ENCODE measurements around the gene PRKCSH. TPM values are rescaled to one million over a fixed set of nuclear protein-coding genes. Genes with fewer than 3 reads are reported as not detected.
"Not testable (repeated sequence)": the region's sequence is repeated elsewhere in the genome, so short reads cannot be mapped to it uniquely, and the experiment has no call there.

Gene PRKCSH
- total RNA-seq, 1 experiment from 2014 or later, result 110 TPM

GRCh38 chr19:11463391-11463790 is 28.0 kb downstream of the PRKCSH start:
- Histone ChIP-seq H3K27me3 (replicated peaks) (no peaks in the 10 kb centered on the region), H3K9me3 (replicated peaks) (no peaks in the 10 kb centered on the region), H3K4me3 (no peak overlapping the region), H3K27ac (no peak overlapping the region), H3K4me1 (replicated peaks) (no peaks in the 10 kb centered on the region), H3K36me3 (no peaks in the 10 kb centered on the region)
- no peak for DNase-seq (ENCODE audit: low read depth in 1 of 2, low spot score in 2 of 2)

DNA sequence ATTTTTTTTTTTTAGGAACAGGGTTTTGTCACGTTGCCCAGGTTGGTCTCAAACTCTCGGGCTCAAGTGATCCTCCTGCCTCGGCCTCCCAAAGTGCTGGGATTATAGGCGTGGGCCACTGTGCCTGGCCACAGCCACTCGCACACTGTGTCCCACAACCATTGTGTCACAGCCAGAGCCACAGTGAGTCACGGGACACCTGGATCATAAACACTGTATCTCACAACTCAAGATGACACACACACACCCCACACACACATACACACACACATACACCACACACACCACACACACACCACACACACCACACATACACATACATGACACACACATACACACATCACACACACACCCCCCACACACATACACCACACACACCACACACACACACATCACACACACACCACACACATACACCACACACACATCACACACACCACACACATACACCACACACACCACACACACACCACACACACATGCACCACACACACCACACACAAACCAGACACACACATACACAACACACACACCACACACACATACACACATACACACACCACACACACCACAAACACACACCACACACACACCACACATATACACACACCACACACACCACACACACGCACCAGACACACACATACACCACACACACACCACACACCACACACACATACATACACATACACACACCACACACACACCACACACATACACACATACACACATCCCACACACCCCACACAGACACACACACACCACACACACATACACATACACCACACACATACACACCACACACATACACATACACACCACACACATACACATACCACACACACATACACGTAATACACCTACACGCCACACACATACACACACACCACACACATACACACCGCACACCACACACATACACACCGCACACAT is 29.2 kb downstream of the PRKCSH start:
- Histone ChIP-seq H3K27ac (no peak overlapping the region), H3K36me3 (no peaks in the 10 kb centered on the region), H3K27me3 (replicated peaks) (no peaks in the 10 kb centered on the region), H3K4me1 (replicated peaks) (no peaks in the 10 kb centered on the region), H3K4me3 (no peak overlapping the region), H3K9me3 (replicated peaks) (no peaks in the 10 kb centered on the region)
- no peak for DNase-seq (ENCODE audit: low read depth in 1 of 2, low spot score in 2 of 2)

DNA sequence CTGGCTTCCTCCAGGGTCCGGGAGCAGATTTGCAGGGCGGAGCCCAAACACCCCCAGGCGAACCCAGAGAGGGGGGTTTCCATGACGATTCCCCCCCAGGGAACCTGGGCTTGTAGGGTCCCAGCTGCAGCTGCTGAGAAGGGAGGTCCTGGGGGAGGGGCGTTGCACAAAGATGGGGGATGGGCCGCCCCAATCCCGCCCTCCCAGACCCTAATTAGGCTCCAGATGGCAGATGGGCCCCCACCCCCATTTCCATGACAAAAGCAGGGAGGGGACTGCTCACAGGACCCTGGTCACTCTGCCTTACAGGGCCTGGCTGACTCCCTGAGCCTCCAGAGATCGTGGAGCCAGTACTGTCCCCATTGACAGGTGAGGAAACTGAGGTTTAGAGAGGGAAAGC is 30.2 kb downstream of the PRKCSH start:
- Histone ChIP-seq H3K27me3 (replicated peaks) (no peaks in the 10 kb centered on the region), H3K9me3 (replicated peaks) (no peaks in the 10 kb centered on the region), H3K4me3 (no peak overlapping the region), H3K4me1 (replicated peaks) (no peaks in the 10 kb centered on the region), H3K36me3 (no peaks in the 10 kb centered on the region), H3K27ac (no peak overlapping the region)
- no peak for DNase-seq (ENCODE audit: low read depth in 1 of 2, low spot score in 2 of 2)

DNA sequence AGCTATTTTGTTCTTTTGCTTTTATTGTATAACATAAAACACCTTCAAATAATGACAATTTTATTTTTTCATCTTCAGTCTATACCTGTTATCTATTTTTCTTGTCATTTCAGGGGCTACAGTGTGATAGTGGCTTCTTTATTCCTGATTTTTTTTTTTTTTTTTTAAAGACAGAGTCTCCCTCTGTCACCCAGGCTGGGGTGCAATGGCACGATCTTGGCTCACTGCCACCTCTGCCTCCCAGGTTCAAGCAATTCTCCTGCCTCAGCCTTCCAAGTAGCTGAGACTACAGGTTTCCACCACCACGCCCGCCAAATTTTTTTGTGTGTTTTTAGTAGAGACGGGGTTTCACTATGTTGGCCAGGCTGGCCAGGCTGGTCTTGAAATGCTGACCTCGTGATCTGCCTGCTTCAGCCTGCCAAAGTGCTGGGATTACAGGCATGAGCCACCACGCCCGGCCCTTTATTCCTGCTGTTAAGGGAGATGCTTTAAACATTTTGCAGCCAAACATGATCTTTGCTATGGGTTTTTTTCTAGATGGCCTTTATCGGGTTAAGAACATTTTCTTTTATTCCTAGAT is 32.9 kb downstream of the PRKCSH start:
- not testable (repeated sequence) for H3K4me3 ChIP-seq; H3K4me1 ChIP-seq (replicated peaks); H3K27me3 ChIP-seq (replicated peaks); DNase-seq (ENCODE audit: low read depth in 1 of 2, low spot score in 2 of 2); H3K36me3 ChIP-seq; H3K9me3 ChIP-seq (replicated peaks); H3K27ac ChIP-seq

DNA sequence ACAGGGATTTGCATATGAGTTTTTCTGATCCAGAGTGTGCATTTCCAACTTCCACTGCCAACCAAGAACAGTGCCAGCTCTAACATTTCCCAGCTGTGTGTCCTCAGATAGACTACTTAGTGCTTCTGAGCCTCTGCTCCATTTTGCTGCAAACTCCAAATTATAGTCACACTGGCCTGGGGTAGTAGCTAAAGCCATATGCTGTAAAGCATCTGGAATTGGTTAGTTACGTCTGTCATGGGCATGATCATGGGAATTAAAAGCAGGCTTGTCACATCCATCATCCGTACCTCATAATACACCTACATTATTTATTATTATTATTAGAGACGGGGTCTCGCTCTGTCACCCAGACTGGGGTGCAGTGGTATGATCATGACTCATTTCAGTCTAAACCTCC is 38.3 kb downstream of the PRKCSH start:
- no peak overlapping the region for H3K4me3 ChIP-seq
- H3K27ac ChIP-seq, result no peak overlapping the region
- H3K9me3 ChIP-seq (replicated peaks), result no peaks in the 10 kb centered on the region
- no peaks in the 10 kb centered on the region for H3K36me3 ChIP-seq
- no peak for DNase-seq (ENCODE audit: low read depth in 1 of 2, low spot score in 2 of 2)
- no peaks in the 10 kb centered on the region for H3K4me1 ChIP-seq (replicated peaks)
- peaks cover 4% of the 10 kb centered on the region; the same call in 1 of the 2 replicates for H3K27me3 ChIP-seq (replicated peaks)

DNA sequence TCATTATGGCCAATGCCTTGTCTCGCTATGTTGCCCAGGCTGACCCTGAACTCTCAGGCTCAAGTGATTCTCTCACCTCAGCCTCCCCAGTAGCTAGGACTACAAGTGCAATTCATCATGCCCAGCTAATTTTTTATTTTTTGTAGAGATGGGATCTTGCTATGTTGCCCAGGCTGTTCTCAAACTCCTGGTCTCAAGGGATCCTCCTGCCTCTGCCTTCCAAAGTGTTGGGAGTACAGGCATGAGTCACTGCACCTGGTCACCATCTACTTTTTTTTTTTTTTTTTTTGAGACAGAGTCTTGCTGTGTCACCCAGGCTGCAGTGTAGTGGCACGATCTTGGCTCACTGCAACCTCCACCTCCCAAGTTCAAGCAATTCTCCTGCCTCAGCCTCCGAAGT is 39.9 kb downstream of the PRKCSH start:
- peaks cover 20% of the 10 kb centered on the region for H3K27me3 ChIP-seq (replicated peaks)
- H3K27ac ChIP-seq; H3K9me3 ChIP-seq (replicated peaks); H3K4me3 ChIP-seq; DNase-seq (ENCODE audit: low read depth in 1 of 2, low spot score in 2 of 2); H3K4me1 ChIP-seq (replicated peaks); H3K36me3 ChIP-seq: not testable (repeated sequence)

- Histone ChIP-seq H3K27me3 (replicated peaks) (peaks cover 24% of the 10 kb centered on the region), H3K4me3 (no peak overlapping the region), H3K36me3 (no peaks in the 10 kb centered on the region), H3K4me1 (replicated peaks) (0 out of 2 replicates have a peak, but pooled peaks cover 7% of the 10 kb centered on the region), H3K27ac (no peak overlapping the region), H3K9me3 (replicated peaks) (0 out of 2 replicates have a peak, but pooled peaks cover 4% of the 10 kb centered on the region)
- no peak for DNase-seq (ENCODE audit: low read depth in 1 of 2, low spot score in 2 of 2)
Measured at GRCh38 chr19:11475861-11476260, 40.4 kb downstream of the PRKCSH start.

GRCh38 chr19:11478167-11479089 is 43.0 kb downstream of the PRKCSH start:
- Histone ChIP-seq H3K27ac (no peak overlapping the region), H3K36me3 (0 out of 2 replicates have a peak, but pooled peaks cover 3% of the 10 kb centered on the region), H3K4me1 (replicated peaks) (peaks cover 20% of the 10 kb centered on the region), H3K27me3 (replicated peaks) (peaks cover 42% of the 10 kb centered on the region), H3K4me3 (no peak overlapping the region), H3K9me3 (replicated peaks) (peaks cover 10% of the 10 kb centered on the region)
- no peak for DNase-seq (ENCODE audit: low read depth in 1 of 2, low spot score in 2 of 2)

- peaks cover 10% of the 10 kb centered on the region for H3K9me3 ChIP-seq (replicated peaks)
- no peak overlapping the region for H3K4me3 ChIP-seq
- H3K36me3 ChIP-seq, result 0 out of 2 replicates have a peak, but pooled peaks cover 3% of the 10 kb centered on the region
- peaks cover 42% of the 10 kb centered on the region for H3K27me3 ChIP-seq (replicated peaks)
- peaks cover 20% of the 10 kb centered on the region for H3K4me1 ChIP-seq (replicated peaks)
- H3K27ac ChIP-seq, result no peak overlapping the region
- DNase-seq (ENCODE audit: low read depth in 1 of 2, low spot score in 2 of 2), result no peak
Measured at GRCh38 chr19:11479090-11479897, 43.9 kb downstream of the PRKCSH start.

- Histone ChIP-seq H3K27me3 (replicated peaks) (peaks cover 42% of the 10 kb centered on the region), H3K9me3 (replicated peaks) (peaks cover 10% of the 10 kb centered on the region), H3K36me3 (0 out of 2 replicates have a peak, but pooled peaks cover 3% of the 10 kb centered on the region), H3K27ac (no peak overlapping the region), H3K4me3 (no peak overlapping the region), H3K4me1 (replicated peaks) (peaks cover 20% of the 10 kb centered on the region)
- no peak for DNase-seq (ENCODE audit: low read depth in 1 of 2, low spot score in 2 of 2)
Measured at GRCh38 chr19:11479898-11480714, 44.7 kb downstream of the PRKCSH start.

GRCh38 chr19:11480715-11481533 is 45.5 kb downstream of the PRKCSH start, which contains the start of gene ELAVL3:
Gene ELAVL3, minus strand, starts transcription at chr19:11481046. Its CDS starts 438 bp downstream, at chr19:11480608.
- H3K36me3 ChIP-seq, result 0 out of 2 replicates have a peak, but pooled peaks cover 3% of the 10 kb centered on the region
- H3K9me3 ChIP-seq (replicated peaks), result peaks cover 10% of the 10 kb centered on the region
- H3K4me3 ChIP-seq, result no peak within 1 kb of the TSS; the same call in 1 of the 2 replicates
- H3K27ac ChIP-seq, result no peak within 1 kb of the TSS
- DNase-seq (ENCODE audit: low read depth in 1 of 2, low spot score in 2 of 2), result no peak
- peaks cover 20% of the 10 kb centered on the region for H3K4me1 ChIP-seq (replicated peaks)
- peaks cover 42% of the 10 kb centered on the region for H3K27me3 ChIP-seq (replicated peaks)
